Measurements from ENCODE around the gene CEACAM16. TPM values are rescaled to one million over a fixed set of nuclear protein-coding genes. Genes with fewer than 3 reads are reported as not detected.
A peak's percentile ranks its signal among the peaks of the same experiment; 100 is the strongest.
"Not testable (repeated sequence)": the region's sequence is repeated elsewhere in the genome, so short reads cannot be mapped to it uniquely, and the experiment has no call there.

Gene CEACAM16
- total RNA-seq, 1 experiment from 2014 or later, result not detected

GRCh38 chr19:44675521-44675920, 23.4 kb upstream of the CEACAM16 start:
- no peak for DNase-seq (ENCODE audit: low spot score)

DNA sequence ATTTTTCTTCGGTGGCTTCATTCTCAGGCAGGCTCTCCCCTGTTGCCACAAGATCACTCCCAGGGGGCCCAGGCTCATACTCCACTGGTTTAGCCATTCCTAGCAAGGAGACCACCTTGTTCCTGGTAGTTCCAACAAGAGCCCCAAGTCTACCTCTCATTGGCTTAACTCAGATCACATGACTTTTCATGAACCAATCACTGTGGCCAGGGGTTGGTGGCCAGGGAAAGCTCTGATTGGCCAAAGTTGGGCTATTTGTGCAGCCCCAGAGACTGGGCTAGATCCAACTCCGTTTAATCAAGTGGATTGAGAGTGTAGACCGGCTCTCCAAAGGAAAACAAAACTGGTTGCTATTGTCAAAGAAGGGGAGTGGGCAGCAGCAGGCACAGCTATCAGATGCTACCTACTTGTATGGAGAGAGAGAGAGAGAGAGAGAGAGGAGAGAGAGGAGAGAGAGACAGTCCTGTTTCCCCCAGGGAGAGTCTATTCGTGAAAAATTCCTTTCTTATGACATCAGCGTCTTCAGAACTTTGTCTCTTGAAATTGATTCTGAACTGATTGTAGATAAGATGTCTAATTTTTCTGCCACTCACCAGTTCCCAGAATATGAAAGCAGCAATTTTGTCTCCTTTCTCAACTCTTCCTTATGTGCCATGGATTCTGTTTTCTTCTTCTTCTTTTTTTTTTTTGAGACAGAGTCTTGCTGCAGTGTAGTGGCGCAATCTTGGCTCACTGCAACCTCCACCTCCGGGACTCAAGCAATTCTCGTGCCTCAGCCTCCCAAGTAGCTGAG, 21.7 kb upstream of the CEACAM16 start:
- peak; percentile 35 for DNase-seq (ENCODE audit: low spot score)

DNA sequence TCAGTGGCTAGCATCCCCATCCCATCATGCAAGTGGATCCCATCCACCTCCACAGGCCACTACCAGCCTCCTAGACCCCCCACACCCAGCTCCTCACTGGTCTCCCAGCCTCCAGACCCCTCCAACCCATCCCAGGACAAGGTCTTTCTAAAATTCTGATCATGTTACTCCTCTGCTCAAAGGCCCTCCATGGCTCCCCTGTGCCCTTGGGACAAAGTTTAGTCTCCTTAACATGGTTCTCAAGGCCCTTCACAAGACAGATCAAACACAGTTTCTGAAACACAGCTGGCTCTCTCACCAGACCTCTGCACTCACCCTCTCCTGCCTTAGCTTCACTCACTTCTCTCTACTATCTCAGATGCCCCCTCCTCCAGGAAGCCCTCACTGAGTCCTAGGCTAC, 18.4 kb upstream of the CEACAM16 start:
- DNase-seq (ENCODE audit: low spot score), result no peak

DNA sequence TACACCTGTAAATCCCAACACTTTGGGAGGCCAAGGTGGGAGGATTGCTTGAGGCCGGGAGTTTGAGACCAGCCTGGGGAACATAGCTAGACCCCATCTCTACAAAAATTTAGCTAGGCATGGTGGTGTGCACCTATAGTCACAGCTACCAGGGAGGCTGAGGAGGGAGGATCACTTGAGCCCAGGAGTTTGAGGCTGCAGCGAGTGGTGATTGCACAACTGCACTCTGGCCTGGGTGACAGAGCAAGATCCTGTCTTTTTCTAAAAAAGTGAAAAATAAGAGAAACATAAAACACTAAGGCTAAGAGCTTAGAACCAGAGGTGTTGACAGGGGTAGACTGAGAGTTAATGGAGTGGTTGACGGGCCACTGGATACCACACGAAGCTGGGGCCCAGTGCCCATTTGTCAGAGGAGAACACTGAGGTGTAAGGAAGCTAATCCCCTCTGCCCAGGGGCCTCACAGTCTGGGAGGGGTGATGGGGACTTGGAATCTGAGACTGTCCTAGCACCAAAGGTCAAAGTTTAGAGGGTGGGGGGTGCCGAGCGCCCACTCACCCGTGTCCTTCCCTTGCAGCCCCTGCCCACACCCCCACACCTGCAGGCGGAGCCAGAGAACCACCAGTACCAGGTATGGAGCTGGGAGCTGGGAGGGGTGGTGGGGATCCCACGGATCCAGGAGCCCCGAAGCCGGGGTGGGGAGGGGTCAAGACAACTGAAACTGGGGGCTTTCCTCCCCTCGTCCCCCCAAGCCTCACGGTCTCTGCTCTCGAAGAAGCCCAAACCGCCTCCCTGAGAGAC, 16.8 kb upstream of the CEACAM16 start:
- DNase-seq (ENCODE audit: low spot score), result no peak

- no peak for DNase-seq (ENCODE audit: low spot score)
Observed at GRCh38 chr19:44682807-44683206, 16.1 kb upstream of the CEACAM16 start.

DNA sequence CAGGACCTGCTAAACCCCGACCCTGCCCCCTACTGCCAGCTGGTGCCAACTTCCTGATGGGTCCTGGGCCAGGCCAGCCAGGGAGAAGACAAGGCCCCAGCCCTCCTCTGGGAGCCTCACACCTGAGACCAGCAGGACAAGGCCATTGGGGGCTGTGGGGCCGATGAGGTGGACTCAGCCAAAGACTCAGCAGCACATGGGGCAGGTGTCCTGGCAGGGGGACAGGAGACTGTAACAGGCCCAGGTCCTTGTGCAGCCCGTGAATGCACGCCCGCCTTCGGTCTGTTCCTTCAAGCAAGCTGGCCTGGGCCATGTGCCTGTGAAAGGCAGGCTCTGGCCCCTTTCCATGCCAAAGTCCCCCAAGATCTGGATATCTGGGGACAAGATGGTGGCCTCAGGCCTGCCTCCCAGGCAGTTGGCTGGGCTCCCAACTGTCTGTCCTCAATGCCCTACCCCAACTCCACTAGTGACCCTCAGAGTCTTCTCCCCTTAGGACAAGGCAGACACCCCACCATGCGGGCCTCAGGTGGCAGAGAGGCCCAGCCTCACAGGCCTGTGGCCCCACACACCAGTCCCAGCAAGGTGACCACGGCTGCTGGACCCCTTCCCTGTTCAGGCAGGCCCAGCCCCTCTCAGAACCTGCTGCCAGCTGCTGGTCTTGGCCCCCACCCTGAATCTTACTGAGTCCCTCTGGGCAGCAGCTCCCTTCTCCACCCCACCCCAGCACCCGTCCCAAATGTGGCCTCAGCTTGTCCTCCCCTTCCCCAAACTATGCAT, 15.3 kb upstream of the CEACAM16 start:
- DNase-seq (ENCODE audit: low spot score), result no peak

- DNase-seq (ENCODE audit: low spot score), result not testable (repeated sequence)
Observed at GRCh38 chr19:44684396-44684795, 14.6 kb upstream of the CEACAM16 start.

GRCh38 chr19:44684892-44685863, 13.8 kb upstream of the CEACAM16 start:
- peak; percentile 82 for DNase-seq (ENCODE audit: low spot score)

- no peak for DNase-seq (ENCODE audit: low spot score)
Observed at GRCh38 chr19:44685877-44686276, 13.1 kb upstream of the CEACAM16 start.

- DNase-seq (ENCODE audit: low spot score), result no peak
Observed at GRCh38 chr19:44686896-44687295, 12.1 kb upstream of the CEACAM16 start.

DNA sequence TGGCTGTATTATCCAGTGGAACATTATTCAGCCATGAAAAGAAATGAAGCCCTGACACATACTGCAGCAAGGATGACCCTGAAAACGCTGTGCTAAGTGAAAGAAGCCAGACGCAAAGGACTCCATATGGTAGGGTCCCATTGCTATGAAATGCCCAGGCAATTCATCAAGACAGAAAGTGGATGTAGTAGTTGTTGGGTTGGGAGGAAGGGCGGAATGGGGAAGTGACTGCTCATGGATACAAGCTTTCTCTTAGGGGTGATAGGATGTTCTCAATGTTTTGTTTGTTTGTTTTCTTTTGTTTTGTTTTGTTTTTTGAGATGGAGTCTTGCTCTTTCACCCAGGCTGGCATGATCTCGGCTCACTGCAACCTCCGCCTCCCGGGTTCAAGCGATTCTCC, 11.1 kb upstream of the CEACAM16 start:
- DNase-seq (ENCODE audit: low spot score), result no peak

DNA sequence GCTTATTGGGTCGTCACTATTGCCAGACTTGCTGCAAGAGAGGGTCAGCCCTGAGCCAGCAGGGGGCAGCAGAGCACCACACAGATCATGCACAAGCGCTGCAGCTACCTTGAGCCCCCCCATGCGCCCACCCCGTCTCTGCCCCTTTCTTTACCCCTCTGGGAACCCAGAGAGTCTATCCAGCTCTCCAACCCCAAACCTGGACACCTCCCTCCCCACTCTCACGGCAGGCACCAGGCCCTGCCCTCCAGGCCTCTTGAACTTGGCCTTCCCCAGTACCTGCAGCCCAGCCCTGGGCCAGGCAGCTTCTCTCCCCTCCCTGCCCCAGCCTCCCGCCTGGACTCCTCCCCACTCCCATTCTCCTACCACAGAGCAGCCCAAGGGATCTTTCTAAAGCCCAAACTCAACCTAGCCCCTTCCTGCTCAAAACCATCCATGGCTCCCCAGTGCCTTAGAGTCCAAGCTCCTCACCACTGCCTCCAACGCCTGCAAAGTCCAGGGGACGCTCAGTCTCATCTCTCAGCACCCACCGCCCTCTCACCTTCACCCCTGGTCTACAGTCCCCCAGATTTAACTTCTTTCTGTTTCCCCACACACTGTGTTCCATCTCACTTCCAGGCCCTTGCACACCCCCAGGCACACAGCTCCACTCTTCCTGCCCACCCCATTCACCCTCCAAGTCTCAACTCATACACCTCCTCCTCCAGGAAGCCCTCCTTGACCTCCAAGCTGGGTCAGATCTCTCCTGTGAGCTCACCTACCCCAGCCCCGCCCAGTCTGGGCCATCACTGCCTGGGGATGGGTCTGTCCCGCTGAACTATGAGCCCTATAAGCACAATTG, 9.4 kb upstream of the CEACAM16 start:
- peak; percentile 42 for DNase-seq (ENCODE audit: low spot score)

- no peak for DNase-seq (ENCODE audit: low spot score)
Observed at GRCh38 chr19:44690131-44690440, 8.9 kb upstream of the CEACAM16 start.

DNA sequence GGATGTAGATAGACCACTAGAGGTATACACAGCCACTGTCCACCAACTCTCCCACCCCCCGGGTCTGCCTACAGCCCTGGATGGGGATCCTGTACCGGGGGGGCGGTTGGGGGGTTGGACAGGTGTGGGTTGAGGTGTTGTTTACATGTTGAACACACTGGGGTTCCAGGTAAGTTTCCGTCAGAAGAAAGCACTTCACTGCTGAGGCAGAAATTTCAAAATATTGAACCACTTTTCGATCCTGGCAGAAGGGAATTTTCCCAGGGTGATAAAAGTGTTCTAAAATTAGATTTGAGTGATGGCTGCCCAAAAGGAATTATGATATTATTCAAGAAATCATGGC, 6.6 kb upstream of the CEACAM16 start:
- no peak for DNase-seq (ENCODE audit: low spot score)

- no peak for DNase-seq (ENCODE audit: low spot score)
Observed at GRCh38 chr19:44694184-44694579, 4.8 kb upstream of the CEACAM16 start.

DNA sequence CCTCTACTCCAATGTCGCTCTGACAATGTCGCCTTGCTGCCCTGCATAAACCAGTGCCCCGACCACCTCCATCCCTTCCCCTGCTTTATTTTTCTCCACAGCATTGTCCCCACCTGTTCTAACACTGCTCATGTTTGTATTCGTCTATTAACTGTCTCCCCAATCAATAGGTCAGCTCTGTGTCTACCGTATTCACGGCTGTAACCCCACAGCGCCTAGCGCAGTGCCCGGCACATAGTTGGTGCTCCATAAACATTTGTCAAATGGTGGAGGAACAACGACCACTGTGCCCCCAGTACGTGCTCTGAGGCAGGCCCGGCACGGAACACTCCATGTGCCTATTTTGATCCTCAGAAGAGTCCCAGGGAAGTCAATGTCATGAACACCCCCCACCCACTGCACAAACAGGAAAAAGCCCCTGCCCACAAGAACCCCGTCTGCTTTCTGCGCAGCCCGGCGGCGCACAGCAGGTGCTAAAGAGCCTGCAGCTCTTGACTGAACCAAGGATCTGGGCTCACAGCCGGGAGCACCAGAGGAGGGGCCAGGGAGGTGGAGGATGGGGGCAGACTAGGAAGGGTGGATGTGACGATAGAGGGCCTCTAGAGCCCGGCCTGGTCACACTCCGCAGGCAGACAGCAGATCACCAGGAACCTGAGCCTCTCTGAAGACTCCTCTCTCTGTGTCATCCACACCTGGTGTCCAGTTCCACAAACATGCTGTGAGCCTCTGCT, 1.8 kb upstream of the CEACAM16 start:
- DNase-seq (ENCODE audit: low spot score), result no peak

- no peak for DNase-seq (ENCODE audit: low spot score)
Observed at GRCh38 chr19:44697670-44698034, 1.3 kb upstream of the CEACAM16 start.

DNA sequence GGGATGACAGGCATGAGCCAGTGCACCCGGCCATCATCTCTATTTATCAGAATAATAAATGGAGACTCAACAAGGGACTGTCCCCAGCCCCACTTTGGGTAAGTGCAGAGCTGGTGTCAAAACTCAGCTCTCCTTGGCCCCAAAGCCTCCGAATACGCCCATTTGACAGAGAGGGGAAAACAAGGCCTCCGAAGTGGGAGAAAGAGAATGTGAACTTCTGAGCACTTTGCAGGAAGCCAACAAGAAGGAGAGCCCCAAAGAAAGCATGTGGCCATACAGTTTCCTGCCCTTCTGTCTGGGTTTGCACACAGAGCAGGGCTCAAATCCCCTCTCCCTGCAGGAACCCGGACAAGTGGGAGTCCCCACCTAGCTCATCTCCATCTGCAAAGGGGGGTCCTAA, 1.6 kb downstream of the CEACAM16 start:
- no peak for DNase-seq (ENCODE audit: low spot score)

- DNase-seq (ENCODE audit: low spot score), result no peak
Observed at GRCh38 chr19:44701228-44701627, 2.3 kb downstream of the CEACAM16 start.
